BJ (cell line): Measurements from ENCODE around the gene IZUMO2. TPM values are rescaled to one million over a fixed set of nuclear protein-coding genes. Genes with fewer than 3 reads are reported as not detected.

Source experiments
- CTCF ChIA-PET: fragments of 350-600 bp; formaldehyde crosslinking; extraction: SDS; loops from one replicate; lab custom pipeline; 2021; ENCODE audit warnings: antibody characterized with exemption, inconsistent platforms; lab: Yijun Ruan, JAX
- POLR2A ChIA-PET: fragments of 300-600 bp; sonication (Branson Sonifier 250); formaldehyde crosslinking; extraction: SDS; loops from one replicate; lab custom pipeline; 2021; ENCODE audit warnings: antibody characterized with exemption; lab: Charles Lee
- DNase-seq: peaks from one replicate; pipeline ENCODE4 v3.0.0-alpha.2; 2011; ENCODE audit warnings: low read depth
- H3K27me3 ChIP-seq: 2 replicates; pipeline ENCODE4 v1.6.0; 2011; ENCODE audit warnings: low read length; ENCODE audit not compliant: control insufficient read depth, insufficient read depth
- H3K36me3 ChIP-seq: 2 replicates; pipeline ENCODE4 v1.5.1; 2011; ENCODE audit warnings: low read length; ENCODE audit not compliant: control insufficient read depth, insufficient read depth
- H3K4me3 ChIP-seq: 2 replicates; pipeline ENCODE4 v1.5.1; 2011; ENCODE audit warnings: low read depth, mild to moderate bottlenecking, control low read depth, low read length
- polyA plus RNA-seq: library from polyadenylated mRNA; depleted of rRNA; stranded (reverse); fragments of >200 nt; gene quantifications from 2 replicates; pipeline ENCODE4 v1.2.3, GENCODE V29; 2011
- TF ChIP-seq, protein P1 (sequence below): IDR thresholded peaks from 2 replicates; pipeline ENCODE4 v1.5.1; 2011; ENCODE audit warnings: low read depth, mild to moderate bottlenecking, control low read depth, inconsistent platforms, low read length, moderate library complexity; ENCODE audit not compliant: insufficient read depth

The IZUMO2 gene
- polyA plus RNA-seq, 1 experiment = not detected

DNA sequence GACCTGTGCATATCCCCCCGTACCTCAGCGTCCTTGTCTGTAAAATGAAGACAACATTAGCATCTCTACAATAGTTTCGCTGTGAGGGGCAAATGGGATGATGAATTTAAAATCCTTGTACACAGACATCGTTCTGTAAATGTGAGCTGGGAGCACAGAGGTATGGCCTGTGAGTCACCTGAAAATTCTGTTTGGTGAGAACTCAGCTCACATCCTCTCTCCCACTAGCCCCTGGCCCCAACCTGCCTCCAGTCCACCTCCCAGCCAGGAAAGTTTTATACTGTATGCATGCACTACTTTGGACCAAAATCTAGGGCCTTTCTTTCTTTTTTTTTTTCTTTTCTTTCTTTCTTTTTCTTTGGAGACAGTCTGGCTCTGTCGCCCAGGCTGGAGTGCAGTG is 8.7 kb upstream of the IZUMO2 start:
- Histone ChIP-seq H3K27me3 (no peaks in the 10 kb centered on the region), H3K36me3 (no peaks in the 10 kb centered on the region), H3K4me3 (no peak overlapping the region)
- DNase-seq = no peak
- TF ChIP-seq, protein P1, sequence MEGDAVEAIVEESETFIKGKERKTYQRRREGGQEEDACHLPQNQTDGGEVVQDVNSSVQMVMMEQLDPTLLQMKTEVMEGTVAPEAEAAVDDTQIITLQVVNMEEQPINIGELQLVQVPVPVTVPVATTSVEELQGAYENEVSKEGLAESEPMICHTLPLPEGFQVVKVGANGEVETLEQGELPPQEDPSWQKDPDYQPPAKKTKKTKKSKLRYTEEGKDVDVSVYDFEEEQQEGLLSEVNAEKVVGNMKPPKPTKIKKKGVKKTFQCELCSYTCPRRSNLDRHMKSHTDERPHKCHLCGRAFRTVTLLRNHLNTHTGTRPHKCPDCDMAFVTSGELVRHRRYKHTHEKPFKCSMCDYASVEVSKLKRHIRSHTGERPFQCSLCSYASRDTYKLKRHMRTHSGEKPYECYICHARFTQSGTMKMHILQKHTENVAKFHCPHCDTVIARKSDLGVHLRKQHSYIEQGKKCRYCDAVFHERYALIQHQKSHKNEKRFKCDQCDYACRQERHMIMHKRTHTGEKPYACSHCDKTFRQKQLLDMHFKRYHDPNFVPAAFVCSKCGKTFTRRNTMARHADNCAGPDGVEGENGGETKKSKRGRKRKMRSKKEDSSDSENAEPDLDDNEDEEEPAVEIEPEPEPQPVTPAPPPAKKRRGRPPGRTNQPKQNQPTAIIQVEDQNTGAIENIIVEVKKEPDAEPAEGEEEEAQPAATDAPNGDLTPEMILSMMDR = no peak
- POLR2A ChIA-PET = no interaction called here
- CTCF ChIA-PET = interaction anchor here (0.6 kb wide), 1 partner anchor 8 kb away, joined by 3 read pairs; no protein-coding TSS in a partner anchor

DNA sequence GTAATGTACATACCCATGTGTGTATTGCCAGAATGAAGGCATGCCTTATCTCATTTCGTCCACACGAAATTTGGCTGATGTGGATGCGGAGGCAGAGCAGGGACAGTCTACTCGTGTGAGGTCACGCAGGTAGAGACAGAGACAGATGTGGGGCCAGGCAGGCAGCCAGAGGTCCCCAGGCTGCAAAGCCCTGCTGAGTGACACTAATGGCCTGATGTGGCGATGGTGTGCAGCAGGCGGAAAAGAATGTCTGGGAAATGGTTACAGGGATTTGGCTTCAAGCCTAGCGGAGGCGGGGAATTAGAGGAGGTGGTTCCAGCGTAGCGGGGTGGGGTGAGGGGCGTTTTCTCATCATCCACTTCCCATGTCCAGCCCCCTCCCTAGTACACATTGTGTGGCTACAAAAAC is 4.2 kb upstream of the IZUMO2 start:
- ChIA-PET CTCF (no interaction called here), POLR2A (no interaction called here)
- no peaks in the 10 kb centered on the region for H3K27me3 ChIP-seq
- TF ChIP-seq, protein P1 = no peak
- H3K36me3 ChIP-seq = no peaks in the 10 kb centered on the region
- DNase-seq = no peak
- no peak overlapping the region for H3K4me3 ChIP-seq

DNA sequence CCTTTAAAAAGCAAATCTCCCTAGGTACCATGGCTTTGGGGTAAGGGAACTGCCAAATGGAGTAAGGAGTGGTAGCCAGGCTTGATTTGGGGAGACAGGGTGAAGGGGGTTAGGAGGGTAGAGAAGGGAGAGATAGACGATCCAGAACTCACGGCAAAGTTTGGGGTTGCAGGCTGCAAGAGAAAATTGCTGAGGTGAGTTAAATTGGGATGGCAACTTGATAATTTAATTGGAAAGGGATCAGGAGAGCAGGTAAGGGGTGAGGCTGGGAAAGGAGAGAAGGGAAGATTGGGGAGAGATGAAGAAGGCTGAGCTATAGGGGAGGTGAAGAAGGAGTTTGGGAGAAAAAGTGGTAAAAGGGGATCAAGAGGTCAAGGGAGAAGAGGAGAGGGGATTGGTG is 4.0 kb downstream of the IZUMO2 start:
- no peak for DNase-seq
- Histone ChIP-seq H3K36me3 (no peaks in the 10 kb centered on the region), H3K27me3 (no peaks in the 10 kb centered on the region), H3K4me3 (no peak overlapping the region)
- ChIA-PET POLR2A (no interaction called here), CTCF (no interaction called here)
- TF ChIP-seq, protein P1 = no peak

DNA sequence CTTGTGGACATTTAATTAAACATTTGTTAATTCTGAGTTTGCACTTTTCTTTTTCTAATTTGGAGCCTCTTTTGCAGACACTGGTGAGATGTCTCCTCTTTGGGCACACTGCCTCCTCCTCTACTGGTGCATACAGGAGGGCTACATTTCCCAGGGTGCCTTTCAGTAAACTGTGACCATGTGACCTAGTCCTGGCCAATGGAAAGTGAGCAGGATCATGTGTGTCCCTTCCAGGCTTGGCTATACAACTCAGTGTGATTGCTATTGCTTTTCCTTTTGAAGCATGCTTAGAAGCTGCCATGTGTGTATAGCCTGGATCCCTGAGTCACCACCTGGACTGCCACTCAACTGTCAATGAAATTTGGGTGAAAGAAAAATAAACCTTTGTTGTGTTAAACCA is 4.5 kb downstream of the IZUMO2 start:
- no peak overlapping the region for H3K4me3 ChIP-seq
- ChIA-PET CTCF (no interaction called here), POLR2A (no interaction called here)
- H3K27me3 ChIP-seq = no peaks in the 10 kb centered on the region
- DNase-seq = no peak
- H3K36me3 ChIP-seq = no peaks in the 10 kb centered on the region
- TF ChIP-seq, protein P1 = no peak

DNA sequence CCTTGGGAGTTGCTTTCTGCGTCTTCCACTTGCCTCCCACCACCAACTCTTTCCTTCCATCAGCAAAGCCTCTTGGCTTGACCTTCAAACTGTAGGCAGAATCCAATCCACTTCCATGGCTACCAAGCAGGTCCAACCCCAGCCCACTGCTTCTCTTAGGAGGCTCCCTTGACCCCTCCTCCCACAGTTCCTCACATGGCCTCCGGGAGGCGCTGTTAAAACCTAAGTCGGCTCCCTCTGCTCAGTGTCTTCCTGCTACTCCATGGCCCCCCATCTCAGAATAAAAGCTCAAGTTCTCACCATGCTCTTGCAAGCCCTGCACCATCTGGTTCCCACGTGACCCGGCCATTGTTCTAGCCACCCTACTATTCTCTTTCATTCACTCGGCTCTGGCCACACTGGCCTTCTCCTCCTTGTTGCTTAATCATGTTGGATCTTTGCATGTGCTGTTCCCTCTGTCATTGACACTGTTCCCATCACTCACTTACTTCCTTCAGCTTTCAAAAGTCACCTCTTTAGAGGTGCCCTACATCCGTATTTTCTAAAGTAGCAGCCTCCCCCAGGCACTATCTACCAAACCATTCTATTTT is 7.5 kb downstream of the IZUMO2 start:
- H3K36me3 ChIP-seq = no peaks in the 10 kb centered on the region
- H3K27me3 ChIP-seq = no peaks in the 10 kb centered on the region
- no peak for DNase-seq
- POLR2A ChIA-PET = no interaction called here
- TF ChIP-seq, protein P1 = no peak
- H3K4me3 ChIP-seq = no peak overlapping the region
- CTCF ChIA-PET = no interaction called here
